PFSK-1 (cell line): Measurements from ENCODE around the gene TFDP2.

Experiments
- FOXP2 ChIP-seq: optimal IDR thresholded peaks from 2 replicates; pipeline ENCODE3; 2011; ENCODE audit warnings: borderline replicate concordance, control low read depth, inconsistent platforms; ENCODE audit not compliant: insufficient read depth; ENCODE audit errors: extremely low read length, extremely low read depth
- POLR2AphosphoS5 ChIP-seq: IDR thresholded peaks from 2 replicates; pipeline ENCODE4 v1.6.1; 2012; ENCODE audit warnings: low read depth, mild to moderate bottlenecking, control low read depth, low read length, moderate library complexity
- SIN3A ChIP-seq: IDR thresholded peaks from 2 replicates; pipeline ENCODE4 v1.6.1; 2012; ENCODE audit warnings: mild to moderate bottlenecking, low read length, moderate library complexity, borderline replicate concordance; ENCODE audit not compliant: insufficient read depth

DNA sequence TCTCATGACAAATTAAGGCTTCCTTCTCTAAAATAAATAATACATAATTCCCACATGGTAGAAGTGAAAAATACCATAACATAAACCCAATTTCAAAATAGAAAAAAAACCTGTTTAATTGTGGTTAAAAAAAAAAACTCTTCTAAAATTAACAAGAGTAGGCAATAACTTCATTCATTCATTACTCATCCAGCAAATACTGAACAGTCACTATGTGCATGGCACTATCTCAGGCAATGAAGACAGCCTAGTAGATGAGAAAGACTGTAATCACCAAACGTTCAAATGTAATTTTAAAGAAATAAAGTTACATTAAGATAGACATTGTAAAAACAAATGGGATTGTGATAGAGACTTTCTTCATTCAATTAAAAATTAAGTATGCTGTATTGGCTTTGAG lies 43.4 kb downstream of the TFDP2 start:
- TF ChIP-seq POLR2AphosphoS5: no peak
- no peak for TF ChIP-seq FOXP2
- no peak for TF ChIP-seq SIN3A
